HG02610 (cell line): ENCODE results near the gene NFE2L3.

Experiments
- ATAC-seq: cut with Tn5 transposase; IDR thresholded peaks from one replicate; pipeline ENCODE4 v1.9.1; 2021; ENCODE audit warnings: mild to moderate bottlenecking, moderate library complexity; ENCODE audit not compliant: unreplicated experiment

The NFE2L3 gene

DNA sequence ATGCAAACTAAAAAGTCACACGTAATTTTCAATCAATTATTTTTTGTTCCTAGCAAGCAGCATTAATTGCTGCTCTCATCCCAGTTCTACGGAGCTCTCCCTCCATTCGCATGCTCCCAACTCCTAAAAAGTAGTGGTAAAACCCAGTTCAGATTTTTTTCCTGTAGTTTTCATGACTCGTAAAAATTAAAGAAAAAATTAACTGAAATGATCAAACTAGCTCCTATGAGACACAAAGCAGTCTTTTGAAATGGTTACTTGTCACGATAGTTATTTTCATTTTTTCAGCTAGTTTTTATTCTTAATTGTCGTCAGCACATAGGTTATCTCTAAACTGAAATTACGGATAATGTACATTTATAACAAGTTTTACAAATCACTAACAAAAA, 46.8 kb downstream of the NFE2L3 start:
- ATAC-seq: no peak

DNA sequence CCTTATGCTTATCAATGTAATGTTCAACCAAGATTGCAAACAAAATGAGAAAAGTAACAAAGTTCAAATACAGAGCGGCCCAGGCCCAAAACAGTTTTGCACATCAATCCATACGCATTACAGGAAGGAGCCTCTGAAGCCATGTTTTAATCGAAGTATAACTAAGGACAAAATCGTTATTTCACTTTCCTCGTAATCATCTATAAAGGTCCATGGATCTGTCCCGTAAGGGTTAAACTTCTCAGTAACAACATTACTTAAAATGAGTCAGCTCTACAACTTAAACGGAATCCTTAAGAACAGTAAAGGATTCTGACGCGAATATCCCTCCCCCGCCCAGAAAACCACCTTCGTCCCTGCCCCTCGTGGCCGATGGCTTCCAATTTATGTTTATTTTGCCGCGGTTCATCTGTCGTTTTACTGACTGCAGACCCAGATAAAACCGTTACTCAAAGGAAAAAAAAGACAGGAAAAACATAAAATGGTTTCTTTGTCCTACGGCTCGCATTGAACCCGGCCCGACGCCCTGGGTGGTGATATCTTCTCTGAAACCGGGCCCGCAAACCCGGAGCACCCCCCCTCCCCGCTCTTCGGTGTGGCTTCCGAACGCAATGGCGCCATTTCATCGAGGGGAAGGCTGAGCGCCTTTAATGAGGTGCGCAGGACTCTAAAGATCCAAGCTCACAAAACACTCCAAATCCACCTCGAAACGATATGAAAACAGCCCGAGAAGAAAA, 47.5 kb downstream of the NFE2L3 start:
- no peak for ATAC-seq

DNA sequence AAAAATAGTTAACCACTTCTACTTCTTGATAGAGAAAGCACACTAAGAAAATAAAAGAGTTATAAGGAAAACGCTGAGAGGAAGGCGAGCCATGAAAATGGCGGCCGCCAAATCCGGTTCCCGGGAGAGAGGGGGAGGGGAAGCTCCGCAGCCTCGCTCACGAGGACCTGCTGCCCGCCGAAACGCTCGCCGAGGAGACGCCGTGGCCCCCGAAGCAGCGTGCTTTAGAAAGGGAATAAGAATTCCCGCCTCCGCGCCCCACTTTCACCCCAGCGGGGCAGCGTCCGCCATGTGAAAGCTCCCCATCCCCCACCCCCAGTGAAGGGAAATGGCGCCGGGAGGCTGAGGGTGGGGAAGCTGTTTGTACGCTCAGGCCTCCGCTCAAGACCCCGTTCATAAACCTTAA, 48.0 kb downstream of the NFE2L3 start:
- ATAC-seq: no peak

DNA sequence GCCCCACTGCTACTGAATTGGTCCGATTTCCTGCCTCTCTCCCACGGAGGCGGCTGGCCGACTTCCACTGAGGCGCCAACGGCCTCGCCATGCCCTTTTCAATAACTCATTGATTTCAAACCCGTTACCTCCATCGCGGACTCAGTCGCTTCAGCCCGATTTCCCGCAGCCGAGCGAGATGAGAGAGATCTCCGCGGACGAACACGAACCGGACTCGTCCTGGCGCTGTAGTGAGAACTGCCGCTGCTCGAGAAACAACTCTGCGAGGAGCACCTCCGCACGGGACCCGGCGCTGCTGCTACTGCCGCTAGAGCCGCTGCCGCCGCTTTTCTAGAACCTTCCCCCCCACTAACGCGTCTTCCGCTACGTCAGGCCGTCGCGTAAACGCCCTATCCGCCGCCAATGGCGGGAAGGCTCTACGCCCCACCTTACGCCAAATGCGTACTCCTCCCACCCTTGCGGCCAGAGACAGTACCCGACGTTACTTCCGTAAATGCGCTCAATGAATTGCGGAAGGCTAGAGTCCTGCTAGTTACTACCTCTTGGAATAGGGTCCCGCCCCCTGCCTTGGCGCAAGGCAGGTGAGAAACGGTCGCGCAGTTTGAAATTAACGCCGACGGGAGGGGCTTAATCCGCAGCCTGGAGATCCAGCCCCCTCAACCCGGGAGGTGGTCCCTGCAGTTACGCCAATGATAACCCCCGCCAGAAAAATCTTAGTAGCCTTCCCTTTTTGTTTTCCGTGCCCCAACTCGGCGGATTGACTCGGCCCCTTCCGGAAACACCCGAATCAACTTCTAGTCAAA, 48.6 kb downstream of the NFE2L3 start, which contains the start of gene HNRNPA2B1:
HNRNPA2B1 (minus strand) TSS at position 303 of the 803 bp plus-strand sequence; CDS start at position 134, 169 bp downstream.
- peak; percentile 55 for ATAC-seq

DNA sequence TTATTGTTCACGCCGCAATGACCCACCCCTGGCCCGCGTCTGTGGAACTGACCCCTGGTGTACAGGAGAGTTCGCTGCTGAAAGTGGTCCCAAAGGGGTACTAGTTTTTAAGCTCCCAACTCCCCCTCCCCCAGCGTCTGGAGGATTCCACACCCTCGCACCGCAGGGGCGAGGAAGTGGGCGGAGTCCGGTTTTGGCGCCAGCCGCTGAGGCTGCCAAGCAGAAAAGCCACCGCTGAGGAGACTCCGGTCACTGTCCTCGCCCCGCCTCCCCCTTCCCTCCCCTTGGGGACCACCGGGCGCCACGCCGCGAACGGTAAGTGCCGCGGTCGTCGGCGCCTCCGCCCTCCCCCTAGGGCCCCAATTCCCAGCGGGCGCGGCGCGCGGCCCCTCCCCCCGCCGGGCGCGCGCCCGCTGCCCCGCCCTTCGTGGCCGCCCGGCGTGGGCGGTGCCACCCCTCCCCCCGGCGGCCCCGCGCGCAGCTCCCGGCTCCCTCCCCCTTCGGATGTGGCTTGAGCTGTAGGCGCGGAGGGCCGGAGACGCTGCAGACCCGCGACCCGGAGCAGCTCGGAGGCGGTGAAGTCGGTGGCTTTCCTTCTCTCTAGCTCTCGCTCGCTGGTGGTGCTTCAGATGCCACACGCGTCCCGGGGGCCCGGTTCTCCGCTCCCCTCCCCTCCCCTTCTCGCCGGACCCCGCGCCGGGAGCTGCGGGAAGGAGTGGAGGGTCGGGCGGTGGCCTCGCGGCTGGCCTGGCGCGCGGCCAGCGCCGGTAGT, 49.4 kb downstream of the NFE2L3 start, which contains the start of gene CBX3:
CBX3 (plus strand) TSS at position 499 of the 772 bp plus-strand sequence. CDS start 1,254 bp downstream, outside the sequence.
- ATAC-seq: peak; percentile 43

DNA sequence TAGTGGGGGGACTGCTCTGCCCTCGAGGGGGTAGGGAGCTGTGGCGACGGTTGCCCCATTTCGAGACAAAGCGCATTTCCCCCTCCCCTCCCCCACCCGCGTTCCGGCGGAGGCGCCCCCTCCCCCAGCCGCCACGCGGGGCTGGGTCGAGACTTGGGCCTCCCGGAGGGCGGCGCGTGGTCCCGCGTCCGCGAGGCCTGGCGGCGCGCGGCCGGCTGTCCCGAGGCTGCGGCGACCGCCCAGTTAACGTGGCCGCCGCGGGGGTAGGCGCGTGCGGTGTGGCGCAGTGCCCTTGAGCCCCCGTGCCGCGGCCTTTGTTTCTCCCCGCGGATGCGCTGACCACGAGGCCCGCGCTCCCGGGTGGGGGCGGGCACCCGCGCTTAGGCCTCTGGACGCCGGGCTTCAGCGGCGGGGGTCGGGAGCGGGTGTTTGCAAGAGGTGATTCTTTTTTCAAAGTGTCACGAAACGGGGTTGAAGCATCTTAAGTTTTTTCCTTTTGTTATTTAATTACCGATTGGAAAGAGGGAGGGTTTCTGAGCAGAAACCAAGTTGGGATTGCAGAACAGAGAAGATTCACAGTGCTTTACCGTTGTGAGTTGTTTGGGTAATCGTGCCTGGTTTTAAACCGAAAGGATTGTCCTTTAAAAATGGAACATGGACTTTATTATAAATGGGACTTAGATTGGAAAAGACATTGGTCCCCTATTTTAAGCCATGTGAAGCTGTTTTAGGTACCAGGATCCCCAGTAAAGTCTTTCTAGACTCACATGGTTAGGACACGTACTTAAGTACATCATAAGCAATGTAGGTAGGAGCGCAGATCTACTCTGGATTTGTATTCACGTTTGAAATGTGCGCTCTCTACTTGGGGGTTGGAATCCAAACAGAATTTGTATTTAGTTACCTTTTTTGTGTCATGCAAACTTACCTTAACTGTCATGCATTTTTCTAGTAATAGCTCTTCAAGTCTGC, 50.3 kb downstream of the NFE2L3 start:
- no peak for ATAC-seq

DNA sequence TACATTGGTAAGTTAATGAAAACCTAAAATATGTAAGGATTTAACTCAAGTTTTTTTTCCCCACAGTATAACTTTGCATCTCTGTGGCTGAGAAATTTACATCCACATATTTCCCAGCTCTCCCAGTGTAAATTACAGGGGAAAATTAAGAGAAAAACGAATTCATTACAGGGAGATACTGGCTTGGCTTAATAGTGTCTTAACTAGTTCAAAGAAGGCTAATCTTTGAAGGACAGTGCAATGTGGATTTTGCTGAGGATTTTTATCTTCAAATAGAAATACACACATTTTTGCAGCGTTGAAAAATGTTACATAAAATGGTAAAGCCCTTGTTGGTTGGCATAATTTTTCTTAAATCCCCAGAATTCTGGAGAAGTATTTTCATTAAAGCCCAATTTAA, 51.0 kb downstream of the NFE2L3 start:
- ATAC-seq: no peak

DNA sequence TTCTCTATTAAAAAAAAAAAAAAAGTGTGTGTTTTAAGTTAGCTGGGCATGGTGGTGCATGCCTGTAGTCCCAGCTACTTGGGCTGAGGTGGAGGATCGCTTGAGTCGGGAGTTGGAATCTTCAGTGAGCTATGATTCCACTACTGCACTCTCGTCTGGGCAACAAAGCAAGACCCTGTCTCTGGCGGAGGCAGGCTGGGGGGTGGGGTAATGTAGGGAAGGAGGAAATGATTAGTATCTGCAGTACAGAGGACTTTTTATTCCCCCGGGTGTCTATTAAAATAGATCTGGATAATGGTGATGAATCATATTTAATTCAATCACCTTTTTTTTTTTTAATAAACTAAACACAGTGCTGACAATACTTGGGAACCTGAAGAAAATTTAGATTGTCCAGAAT, 56.0 kb downstream of the NFE2L3 start:
- no peak for ATAC-seq

DNA sequence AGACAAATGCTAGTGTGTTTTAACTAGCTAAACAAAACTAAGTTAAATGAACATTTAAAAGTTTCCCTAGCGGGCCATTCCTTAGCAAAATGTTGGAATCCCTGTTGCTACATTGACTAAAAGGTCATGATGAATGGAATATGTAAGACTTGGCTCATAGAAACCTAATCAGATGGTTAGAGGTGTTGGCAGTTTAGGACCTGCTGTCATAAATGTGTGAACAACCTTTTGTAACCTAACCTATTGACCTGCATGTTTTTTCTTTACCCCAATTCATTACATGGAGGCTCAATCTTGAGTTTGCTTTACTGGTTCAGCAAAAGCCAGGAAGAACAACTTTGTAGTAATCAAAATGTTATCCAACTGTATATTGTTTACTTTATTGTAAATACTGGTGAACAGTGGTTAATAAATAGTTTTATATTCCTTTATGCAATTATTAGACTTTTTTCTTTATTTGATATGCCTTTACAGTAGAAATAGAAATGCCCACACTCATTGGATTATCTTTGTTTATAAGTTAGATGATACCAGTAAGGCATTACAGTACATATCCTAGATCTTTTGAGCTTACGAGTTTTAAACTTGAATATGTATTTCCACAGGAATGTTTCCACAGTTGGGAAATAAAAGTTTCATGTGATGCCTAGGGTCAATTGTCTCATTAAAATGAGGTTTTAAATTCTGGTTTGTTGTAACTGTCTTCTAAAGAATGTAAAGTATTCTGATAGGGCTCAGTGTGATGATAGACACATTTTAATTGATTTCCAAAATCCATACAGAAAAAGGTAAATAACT, 61.1 kb downstream of the NFE2L3 start:
- ATAC-seq: no peak

DNA sequence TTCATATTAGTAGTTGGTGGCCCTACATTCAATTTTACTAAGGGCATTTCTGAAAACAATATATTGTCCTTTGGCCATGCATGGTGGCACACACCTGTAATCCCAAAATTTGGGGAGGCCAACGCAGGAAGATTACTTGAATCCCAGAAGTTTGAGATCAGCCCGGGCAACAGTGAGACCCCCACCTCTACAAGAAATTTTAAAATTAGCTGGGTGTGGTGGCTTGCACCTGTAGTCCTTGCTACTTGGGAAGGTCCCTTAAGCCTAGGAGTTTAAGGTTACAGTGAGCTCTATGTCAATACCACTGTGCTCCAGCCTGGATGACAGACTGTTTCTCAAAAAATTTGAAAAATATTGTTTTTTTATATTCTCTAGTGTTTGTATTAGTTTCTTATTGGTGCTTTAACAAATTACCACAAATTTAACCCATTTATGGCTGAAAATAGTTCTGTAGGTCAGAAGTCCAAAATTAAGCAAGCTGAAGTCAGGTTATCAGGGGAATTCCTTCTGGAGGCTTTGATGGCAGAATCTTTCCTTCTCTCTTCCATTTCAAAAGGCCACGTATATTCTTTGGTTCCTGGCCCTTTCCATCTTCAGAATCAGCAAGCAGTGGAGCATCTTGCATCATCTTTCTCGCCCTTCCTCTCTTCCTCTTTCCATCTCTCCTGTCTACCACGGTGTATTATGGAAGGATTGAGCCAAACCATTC, 62.0 kb downstream of the NFE2L3 start:
- no peak for ATAC-seq

DNA sequence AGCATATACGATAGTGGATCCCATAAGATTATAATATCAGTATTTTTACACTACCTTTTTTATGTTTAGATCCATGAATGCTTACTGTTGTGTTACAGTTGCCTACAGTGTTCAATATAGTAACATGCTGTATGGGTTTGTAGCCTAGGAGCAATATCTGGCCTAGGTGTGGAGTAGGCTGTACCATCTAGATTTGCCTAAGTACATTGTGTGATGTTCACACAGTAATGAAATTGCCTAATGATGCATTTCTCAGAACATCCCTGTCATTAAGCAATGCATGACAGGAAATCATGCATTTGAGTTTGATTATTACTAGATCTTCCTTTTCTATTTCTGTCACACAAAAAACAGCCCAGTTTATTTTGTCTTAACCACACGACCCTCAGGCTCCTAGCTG, 64.1 kb downstream of the NFE2L3 start:
- ATAC-seq: no peak

DNA sequence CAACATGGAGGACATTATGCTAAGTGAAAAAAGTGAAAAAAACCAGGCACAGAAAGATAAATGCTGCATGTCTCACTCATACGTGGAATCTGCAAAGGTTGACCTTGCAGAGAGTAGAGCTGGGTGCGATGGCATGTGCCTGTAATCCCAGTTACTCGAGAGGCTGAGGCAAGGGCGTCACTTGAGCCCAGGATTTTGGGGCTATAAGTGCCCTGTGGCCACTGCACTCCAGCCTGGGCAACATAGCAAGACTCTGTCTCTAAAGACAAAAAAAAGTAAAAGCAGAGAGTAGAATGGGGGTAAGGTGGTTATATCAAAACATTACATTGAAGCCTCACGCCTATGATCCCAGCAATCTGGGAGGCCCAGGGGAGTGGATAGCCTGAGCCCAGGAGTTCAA, 72.4 kb downstream of the NFE2L3 start:
- ATAC-seq: no peak

DNA sequence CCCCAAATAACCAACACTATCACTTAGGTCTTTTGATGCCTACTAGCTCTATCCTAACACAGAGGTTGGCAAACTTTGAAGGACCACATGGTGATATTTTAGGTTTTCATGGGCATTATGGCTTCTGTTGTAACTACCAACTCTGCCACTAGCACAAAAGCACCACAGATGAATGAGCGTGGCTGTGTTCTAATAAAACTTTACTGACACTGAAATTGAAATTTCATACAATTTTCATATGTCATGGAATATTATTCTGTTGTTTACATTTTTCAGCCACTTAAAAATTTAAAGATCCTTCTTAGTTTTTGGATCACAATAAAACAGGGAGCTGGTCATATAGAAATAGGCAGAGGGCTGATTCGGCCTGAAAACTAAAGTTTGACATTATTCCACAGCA, 76.0 kb downstream of the NFE2L3 start:
- ATAC-seq: no peak

DNA sequence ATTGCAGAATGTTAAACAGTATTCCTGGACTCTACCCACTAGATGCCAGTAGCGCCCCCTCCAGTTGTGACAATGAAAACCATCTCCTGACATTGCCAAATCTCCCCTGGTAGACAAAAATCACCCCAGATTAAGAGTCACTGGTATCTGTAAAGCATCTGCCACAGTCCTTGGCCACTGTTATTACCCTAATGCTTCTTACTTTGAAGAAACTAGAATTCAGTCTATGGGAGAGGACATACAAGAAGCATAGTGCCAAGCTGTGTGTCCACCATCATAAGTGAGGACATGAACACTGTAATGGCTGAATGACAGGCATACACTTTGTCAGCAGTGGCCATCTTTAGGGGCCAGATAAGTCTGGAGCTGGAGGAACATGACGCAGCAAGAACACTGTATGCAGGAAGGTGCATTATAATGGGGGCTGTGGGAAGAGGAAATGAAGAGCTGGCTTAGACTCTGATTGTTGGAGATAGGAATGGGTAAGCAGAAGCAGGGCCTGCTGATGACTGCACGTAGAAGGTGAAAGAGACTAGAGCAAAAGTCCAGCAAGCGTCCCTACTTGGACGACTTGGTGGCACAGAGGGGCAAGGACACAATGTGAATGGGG, 82.0 kb downstream of the NFE2L3 start:
- ATAC-seq: no peak
